Fibroblast of lung (primary cell): Measurements from ENCODE around the gene ABLIM2. TPM values are rescaled to one million over a fixed set of nuclear protein-coding genes. Genes with fewer than 3 reads are reported as not detected.

Experiments used
- DNase-seq, 2 donors: peaks; one replicate each; pipeline versions ENCODE4 v3.0.0 to v3.0.0-alpha.2; 2010; ENCODE audit warnings: low read depth in 2 of 2
- H2AFZ ChIP-seq: 2 replicates; pipeline ENCODE4 v1.5.1; 2012; ENCODE audit warnings: low read length, control low read depth, inconsistent platforms
- H3K27ac ChIP-seq: 2 replicates; pipeline ENCODE4 v1.5.1; 2011; ENCODE audit warnings: low read length, control low read depth; ENCODE audit not compliant: insufficient read depth
- H3K27me3 ChIP-seq: 2 replicates; pipeline ENCODE4 v1.5.1; 2011; ENCODE audit warnings: mild to moderate bottlenecking, low read length; ENCODE audit not compliant: control insufficient read depth, insufficient read depth
- H3K36me3 ChIP-seq: 2 replicates; pipeline ENCODE4 v1.5.1; 2011; ENCODE audit warnings: low read length; ENCODE audit not compliant: control insufficient read depth, insufficient read depth
- H3K4me1 ChIP-seq: 2 replicates; pipeline ENCODE4 v1.5.1; 2011; ENCODE audit warnings: low read length; ENCODE audit not compliant: control insufficient read depth, insufficient read depth; ENCODE audit errors: extremely low read depth
- H3K4me2 ChIP-seq: 2 replicates; pipeline ENCODE4 v1.5.1; 2011; ENCODE audit warnings: low read length, control low read depth; ENCODE audit not compliant: insufficient read depth; ENCODE audit errors: extremely low read depth
- H3K4me3 ChIP-seq, 4 experiments: fragments of 200-600 bp in 1 of 4; sonication (generic) in 1 of 4; replicated peaks in 1 of 4; 2 replicates each; pipeline ENCODE4 v1.5.1; 2011 to 2016; ENCODE audit warnings: low read length in 4 of 4, low read depth in 3 of 4, mild to moderate bottlenecking in 3 of 4, control low read depth in 2 of 4, inconsistent platforms in 1 of 4, mixed read lengths in 1 of 4; ENCODE audit not compliant: insufficient read depth in 1 of 4; ENCODE audit errors: control extremely low read depth in 1 of 4
- H3K79me2 ChIP-seq: 2 replicates; pipeline ENCODE4 v1.5.1; 2012; ENCODE audit warnings: mild to moderate bottlenecking, low read length, inconsistent platforms; ENCODE audit not compliant: control insufficient read depth, insufficient read depth
- H3K9ac ChIP-seq: 2 replicates; pipeline ENCODE4 v1.5.1; 2011; ENCODE audit warnings: mild to moderate bottlenecking, low read length, control low read depth; ENCODE audit not compliant: insufficient read depth
- H3K9me3 ChIP-seq: 2 replicates; pipeline ENCODE4 v1.5.1; 2012; ENCODE audit warnings: low read depth, low read length; ENCODE audit not compliant: control insufficient read depth, insufficient read depth
- H4K20me1 ChIP-seq: 2 replicates; pipeline ENCODE4 v1.5.1; 2011; ENCODE audit warnings: low read length; ENCODE audit not compliant: control insufficient read depth, insufficient read depth; ENCODE audit errors: extremely low read depth
- EZH2 ChIP-seq: IDR thresholded peaks from 2 replicates; pipeline ENCODE4 v1.5.1; 2012; ENCODE audit warnings: low read length, control low read depth, mild to moderate bottlenecking; ENCODE audit errors: missing control alignments
- polyA plus RNA-seq, 2 donors: library from polyadenylated mRNA; depleted of rRNA in 1 of 2; stranded (reverse) in 1 of 2; unstranded in 1 of 2; fragments of >200 nt; gene quantifications; 2 replicates each; pipeline ENCODE4 v1.2.1, GENCODE V29; 2011 to 2012; ENCODE audit warnings: missing spikeins in 1 of 2
- total RNA-seq: library from RNA; depleted of rRNA; stranded (reverse); fragments of >200 nt; gene quantifications from 2 replicates; pipeline ENCODE4 v1.2.1, GENCODE V29; 2014
- TF ChIP-seq, protein P1 (sequence below), 2 donors: IDR thresholded peaks in 1 of 2; conservative IDR thresholded peaks in 1 of 2; 1 replicate in 1 of 2; 2 replicates in 1 of 2; pipeline ENCODE4 v1.5.1; 2011 to 2012; ENCODE audit warnings: low read length in 2 of 2, control low read depth in 1 of 2, inconsistent platforms in 1 of 2, low read depth in 1 of 2, mild to moderate bottlenecking in 1 of 2

The ABLIM2 gene
- total and polyA plus RNA-seq, 2 donors (not counting 1 experiment from before 2014, with no cell fraction given), result 0.66 to 2.6 TPM

- Histone ChIP-seq H3K36me3 (no peaks in the 10 kb centered on the region), H3K4me2 (no peak overlapping the region), H3K4me1 (no peaks in the 10 kb centered on the region), H3K79me2 (no peaks in the 10 kb centered on the region), H3K9ac (no peak overlapping the region), H3K9me3 (no peaks in the 10 kb centered on the region), H3K27me3 (no peaks in the 10 kb centered on the region), H4K20me1 (no peaks in the 10 kb centered on the region), H3K27ac (no peak overlapping the region), H3K4me3 (no peak overlapping the region), H2AFZ (no peak overlapping the region)
- peak in 1 of 2 donors; percentile 12 for DNase-seq
- no peak for TF ChIP-seq EZH2
- TF ChIP-seq, protein P1, sequence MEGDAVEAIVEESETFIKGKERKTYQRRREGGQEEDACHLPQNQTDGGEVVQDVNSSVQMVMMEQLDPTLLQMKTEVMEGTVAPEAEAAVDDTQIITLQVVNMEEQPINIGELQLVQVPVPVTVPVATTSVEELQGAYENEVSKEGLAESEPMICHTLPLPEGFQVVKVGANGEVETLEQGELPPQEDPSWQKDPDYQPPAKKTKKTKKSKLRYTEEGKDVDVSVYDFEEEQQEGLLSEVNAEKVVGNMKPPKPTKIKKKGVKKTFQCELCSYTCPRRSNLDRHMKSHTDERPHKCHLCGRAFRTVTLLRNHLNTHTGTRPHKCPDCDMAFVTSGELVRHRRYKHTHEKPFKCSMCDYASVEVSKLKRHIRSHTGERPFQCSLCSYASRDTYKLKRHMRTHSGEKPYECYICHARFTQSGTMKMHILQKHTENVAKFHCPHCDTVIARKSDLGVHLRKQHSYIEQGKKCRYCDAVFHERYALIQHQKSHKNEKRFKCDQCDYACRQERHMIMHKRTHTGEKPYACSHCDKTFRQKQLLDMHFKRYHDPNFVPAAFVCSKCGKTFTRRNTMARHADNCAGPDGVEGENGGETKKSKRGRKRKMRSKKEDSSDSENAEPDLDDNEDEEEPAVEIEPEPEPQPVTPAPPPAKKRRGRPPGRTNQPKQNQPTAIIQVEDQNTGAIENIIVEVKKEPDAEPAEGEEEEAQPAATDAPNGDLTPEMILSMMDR (conservative IDR thresholded peaks at IDR 0.05 in 1 of 2, IDR thresholded peaks at IDR 0.05 in 1 of 2; ENCODE audit: low read depth in 1 of 2, low read length in 2 of 2), result no peak
Measured at GRCh38 chr4:8082517-8083055, 76.0 kb downstream of the ABLIM2 start.

DNA sequence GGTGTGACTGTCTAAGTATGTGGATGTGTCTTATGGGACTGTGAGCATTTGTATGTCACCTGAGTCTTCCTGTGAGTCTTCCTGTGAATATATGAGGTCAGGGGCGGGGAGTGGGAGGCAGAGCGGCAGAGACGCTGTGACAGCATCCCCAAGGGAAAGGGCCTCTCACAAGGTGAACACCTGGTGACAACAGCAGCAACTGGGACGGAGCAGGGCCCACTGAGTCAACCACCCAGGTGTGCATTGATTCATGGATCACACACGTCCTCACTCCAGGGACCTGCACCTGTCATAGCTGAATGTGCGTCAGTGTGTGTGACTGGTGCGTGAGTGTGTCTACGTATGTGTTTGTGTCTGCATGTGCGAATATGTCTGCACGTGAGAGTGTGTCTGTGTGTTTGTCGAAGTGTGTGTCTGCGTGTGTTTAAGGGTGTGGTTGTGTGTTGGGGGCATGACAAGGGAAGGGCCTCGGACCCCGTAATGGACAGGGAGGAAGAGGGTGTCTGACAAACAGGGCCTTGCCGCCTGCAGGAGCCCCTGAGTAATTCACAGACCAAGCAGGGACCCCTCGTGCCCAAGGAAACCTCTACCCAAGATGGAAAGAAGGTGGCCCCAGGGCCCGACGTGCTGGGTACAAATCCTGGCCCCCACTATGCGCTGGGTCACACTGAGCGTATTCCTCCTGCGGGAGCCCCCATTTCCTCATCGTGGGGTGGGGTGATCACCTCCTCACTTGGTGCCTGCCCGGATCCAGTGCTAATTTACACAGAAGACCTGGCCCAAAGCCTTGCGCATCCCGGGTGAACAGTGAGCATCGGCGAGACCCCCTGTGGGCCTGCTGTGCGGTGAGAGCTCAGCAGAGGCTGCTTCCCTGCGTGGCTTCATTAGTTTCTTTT lies 76.7 kb downstream of the ABLIM2 start:
- Histone ChIP-seq H2AFZ (no peak overlapping the region), H3K27ac (no peak overlapping the region), H3K4me2 (no peak overlapping the region), H3K79me2 (no peaks in the 10 kb centered on the region), H3K4me1 (no peaks in the 10 kb centered on the region), H3K27me3 (no peaks in the 10 kb centered on the region), H3K9ac (no peak overlapping the region), H3K4me3 (no peak overlapping the region), H4K20me1 (no peaks in the 10 kb centered on the region), H3K36me3 (no peaks in the 10 kb centered on the region), H3K9me3 (no peaks in the 10 kb centered on the region)
- no peak for DNase-seq
- TF ChIP-seq, protein P1 (conservative IDR thresholded peaks at IDR 0.05 in 1 of 2, IDR thresholded peaks at IDR 0.05 in 1 of 2; ENCODE audit: low read depth in 1 of 2, low read length in 2 of 2), result no peak
- TF ChIP-seq EZH2, result no peak

- no peak overlapping the region for H3K4me3 ChIP-seq
- H3K36me3 ChIP-seq, result no peaks in the 10 kb centered on the region
- no peak overlapping the region for H3K27ac ChIP-seq
- no peaks in the 10 kb centered on the region for H3K79me2 ChIP-seq
- H3K4me1 ChIP-seq, result no peaks in the 10 kb centered on the region
- DNase-seq, result no peak
- no peak overlapping the region for H3K9ac ChIP-seq
- H3K9me3 ChIP-seq, result no peaks in the 10 kb centered on the region
- no peaks in the 10 kb centered on the region for H4K20me1 ChIP-seq
- no peak overlapping the region for H3K4me2 ChIP-seq
- no peak overlapping the region for H2AFZ ChIP-seq
- no peaks in the 10 kb centered on the region for H3K27me3 ChIP-seq
- TF ChIP-seq, protein P1 (conservative IDR thresholded peaks at IDR 0.05 in 1 of 2, IDR thresholded peaks at IDR 0.05 in 1 of 2; ENCODE audit: low read depth in 1 of 2, low read length in 2 of 2), result no peak
- no peak for TF ChIP-seq EZH2
Measured at GRCh38 chr4:8081171-8081570, 77.4 kb downstream of the ABLIM2 start.
